ENCODE data around the gene TJP3. TPM values are rescaled to one million over a fixed set of nuclear protein-coding genes. Genes with fewer than 3 reads are reported as not detected.

TJP3 gene
- polyA plus RNA-seq, 1 donor from 2014 or later: 0.15 TPM

- H3K79me2 ChIP-seq (replicated peaks; ENCODE audit: insufficient read depth, low read length): peaks cover 4% of the 10 kb centered on the region
- no peak overlapping the region for H3K4me2 ChIP-seq (ENCODE audit: low read length)
- H3K9me3 ChIP-seq (ENCODE audit: low read length): no peaks in the 10 kb centered on the region
- no peaks in the 10 kb centered on the region for H3F3A ChIP-seq (ENCODE audit: insufficient read depth, low read length, poor library complexity, severe bottlenecking)
- TF ChIP-seq EZH2 (IDR thresholded peaks at IDR 0.05; ENCODE audit: borderline replicate concordance, insufficient read depth, low read length, poor library complexity, severe bottlenecking): no peak
- TF ChIP-seq CTCF (IDR thresholded peaks at IDR 0.05; ENCODE audit: poor library complexity, severe bottlenecking): no peak
- TF ChIP-seq RAD21 (conservative IDR thresholded peaks at IDR 0.05): no peak
- no peak for TF ChIP-seq EP300 (conservative IDR thresholded peaks at IDR 0.05; ENCODE audit: poor library complexity, severe bottlenecking)
- TF ChIP-seq SMC3 (conservative IDR thresholded peaks at IDR 0.05; ENCODE audit: poor library complexity): no peak
- no peak for TF ChIP-seq REST (IDR thresholded peaks at IDR 0.05; ENCODE audit: borderline replicate concordance)
- no peaks in the 10 kb centered on the region for H3K36me3 ChIP-seq (ENCODE audit: insufficient read depth, low read length)
- H3K9ac ChIP-seq (ENCODE audit: low read length): no peak overlapping the region
- no peaks in the 10 kb centered on the region for H4K20me1 ChIP-seq (ENCODE audit: insufficient read depth)
- H2AFZ ChIP-seq (ENCODE audit: low read depth, low read length): no peak overlapping the region
- no peaks in the 10 kb centered on the region for H3K9me2 ChIP-seq (ENCODE audit: insufficient read depth, low read length)
- no peak overlapping the region for H3K27ac ChIP-seq (ENCODE audit: low read length)
- no peak overlapping the region for H3K4me3 ChIP-seq (ENCODE audit: low read length)
- H3K27me3 ChIP-seq (ENCODE audit: insufficient read depth, low read depth, low read length): no peaks in the 10 kb centered on the region
Measured at GRCh38 chr19:3674784-3675543, 33.2 kb upstream of the TJP3 start.

- no peaks in the 10 kb centered on the region for H3K9me2 ChIP-seq (ENCODE audit: insufficient read depth, low read length)
- H3K9ac ChIP-seq (ENCODE audit: low read length): no peak overlapping the region
- TF ChIP-seq CTCF (IDR thresholded peaks at IDR 0.05; ENCODE audit: poor library complexity, severe bottlenecking): no peak
- TF ChIP-seq POLR2AphosphoS5 (IDR thresholded peaks at IDR 0.05): no peak
- no peak for TF ChIP-seq SMC3 (conservative IDR thresholded peaks at IDR 0.05; ENCODE audit: poor library complexity)
- no peak for TF ChIP-seq MXI1 (conservative IDR thresholded peaks at IDR 0.05; ENCODE audit: poor library complexity, severe bottlenecking)
- no peak for TF ChIP-seq EZH2 (IDR thresholded peaks at IDR 0.05; ENCODE audit: borderline replicate concordance, insufficient read depth, low read length, poor library complexity, severe bottlenecking)
- TF ChIP-seq REST (IDR thresholded peaks at IDR 0.05; ENCODE audit: borderline replicate concordance): no peak
- no peak for TF ChIP-seq RAD21 (conservative IDR thresholded peaks at IDR 0.05)
- TF ChIP-seq EP300 (conservative IDR thresholded peaks at IDR 0.05; ENCODE audit: poor library complexity, severe bottlenecking): no peak
- no peak for TF ChIP-seq TAF1 (IDR thresholded peaks at IDR 0.05; ENCODE audit: low read depth)
- H3K36me3 ChIP-seq (ENCODE audit: insufficient read depth, low read length): no peaks in the 10 kb centered on the region
- H3K79me2 ChIP-seq (replicated peaks; ENCODE audit: insufficient read depth, low read length): peaks cover 4% of the 10 kb centered on the region
- no peaks in the 10 kb centered on the region for H3K27me3 ChIP-seq (ENCODE audit: insufficient read depth, low read depth, low read length)
- H3K4me2 ChIP-seq (ENCODE audit: low read length): no peak overlapping the region
- H2AFZ ChIP-seq (ENCODE audit: low read depth, low read length): no peak overlapping the region
- no peak overlapping the region for H3K27ac ChIP-seq (ENCODE audit: low read length)
- H3K4me3 ChIP-seq (ENCODE audit: low read length): no peak overlapping the region
- no peaks in the 10 kb centered on the region for H3F3A ChIP-seq (ENCODE audit: insufficient read depth, low read length, poor library complexity, severe bottlenecking)
- no peaks in the 10 kb centered on the region for H4K20me1 ChIP-seq (ENCODE audit: insufficient read depth)
- H3K9me3 ChIP-seq (ENCODE audit: low read length): no peaks in the 10 kb centered on the region
Measured at GRCh38 chr19:3678188-3678587, 30.0 kb upstream of the TJP3 start.

Data from neural cell (in vitro differentiated cells).